NCI-H146 treated with DMSO at 0.1 percent for 48 hours (cell line): Measurements from ENCODE around the gene ETF1.
"Not testable (repeated sequence)": the region's sequence is repeated elsewhere in the genome, so short reads cannot be mapped to it uniquely, and the experiment has no call there.

Experiments used
- DNase-seq: peaks from one replicate; lab custom pipeline; 2025; ENCODE audit not compliant: unreplicated experiment; lab: John Stamatoyannopoulos, UW

The ETF1 gene

DNA sequence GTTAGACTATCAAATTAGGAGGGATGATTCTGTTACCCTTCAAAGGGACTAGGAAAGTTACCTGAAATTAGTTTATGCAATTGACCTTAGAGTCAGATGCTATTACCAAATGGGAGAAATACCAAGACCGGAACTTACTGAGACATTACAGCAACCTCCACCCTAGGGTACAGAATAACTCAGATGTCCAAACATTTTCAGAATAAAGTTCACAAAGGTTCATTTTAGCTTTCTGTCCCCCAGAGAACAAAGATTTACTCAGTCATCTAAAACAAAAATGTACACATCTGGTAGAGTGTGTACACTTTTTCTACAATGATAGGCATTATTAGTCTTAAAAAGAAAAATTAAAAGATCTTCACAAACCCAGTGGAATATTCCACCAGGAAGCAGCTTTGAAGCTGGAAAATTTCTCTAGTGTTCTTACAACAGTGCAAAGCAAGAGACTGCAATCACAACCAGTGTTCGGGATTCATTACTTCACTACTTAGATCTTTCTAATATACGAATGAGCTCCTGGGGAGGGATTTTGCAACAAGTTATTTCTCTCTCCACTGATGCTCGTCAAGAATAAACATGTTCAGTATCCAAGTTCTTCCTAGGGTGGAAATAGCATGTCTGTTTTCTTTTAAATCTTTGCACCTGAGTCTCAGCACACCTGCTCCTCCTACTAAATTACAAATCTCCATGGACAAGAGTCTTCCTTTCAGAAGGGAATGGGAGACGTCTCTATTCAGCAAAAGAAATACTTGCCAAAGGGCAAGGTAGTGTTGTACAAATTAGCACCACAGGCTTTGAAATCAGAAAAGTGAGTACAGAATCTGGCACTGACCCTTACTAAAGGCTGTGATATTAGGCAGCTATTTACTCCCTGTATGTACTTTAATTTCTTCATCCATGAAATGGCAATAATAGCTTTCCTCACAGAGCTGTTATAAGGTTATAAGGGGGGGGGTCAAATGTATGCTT, 8.8 kb downstream of the ETF1 start:
- DNase-seq: no peak

DNA sequence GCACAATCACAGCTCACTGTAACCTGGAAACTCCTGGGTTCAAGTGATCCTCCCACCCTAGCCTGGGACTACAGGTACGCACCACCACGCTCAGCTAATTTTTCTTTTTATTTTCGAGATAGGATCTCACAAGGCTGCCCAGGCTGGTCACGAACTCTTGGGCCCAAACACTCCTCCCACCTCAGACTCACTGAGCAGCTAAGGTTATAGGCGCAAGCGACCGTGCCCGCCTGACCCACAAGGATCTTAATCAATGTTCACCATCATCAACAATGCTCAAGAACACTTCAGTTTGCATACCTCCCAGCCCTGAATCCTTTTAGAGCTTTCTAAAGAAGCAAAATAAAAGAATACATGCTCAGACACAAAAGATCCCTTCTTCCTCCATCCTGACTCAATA, 13.2 kb downstream of the ETF1 start:
- no peak for DNase-seq

DNA sequence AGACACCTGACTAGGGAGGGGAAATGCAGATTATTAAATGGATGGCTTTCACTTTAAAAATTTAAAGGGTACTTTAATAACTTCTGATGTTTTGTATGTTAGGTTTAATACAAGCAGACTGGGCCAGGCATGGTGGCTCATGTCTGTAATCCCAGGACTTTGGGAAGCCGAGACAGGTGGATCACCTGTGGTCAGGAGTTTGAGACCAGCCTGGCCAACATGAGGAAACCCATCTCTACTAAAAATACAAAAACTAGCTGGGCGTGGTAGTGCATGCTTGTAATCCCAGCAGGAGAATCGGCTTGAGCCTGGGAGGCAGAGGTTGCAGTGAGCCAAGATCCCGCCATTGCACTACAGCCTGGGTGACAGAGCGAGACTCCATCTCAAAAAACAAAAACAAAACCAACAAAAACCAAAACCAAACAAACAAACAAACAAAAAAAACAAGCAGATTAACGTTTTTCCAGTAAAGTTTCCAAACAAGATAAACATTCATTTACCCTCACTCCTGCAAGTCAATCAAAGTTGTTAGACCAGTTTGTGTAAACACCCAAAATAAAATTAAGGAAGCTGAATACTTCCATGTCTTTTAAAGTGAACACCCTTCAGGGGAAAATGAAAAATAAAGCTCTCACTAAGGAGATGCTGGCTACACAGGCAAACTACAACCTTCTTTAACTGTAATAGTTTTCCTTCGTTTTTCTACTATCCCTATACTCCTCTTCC, 14.1 kb downstream of the ETF1 start:
- DNase-seq: no peak

DNA sequence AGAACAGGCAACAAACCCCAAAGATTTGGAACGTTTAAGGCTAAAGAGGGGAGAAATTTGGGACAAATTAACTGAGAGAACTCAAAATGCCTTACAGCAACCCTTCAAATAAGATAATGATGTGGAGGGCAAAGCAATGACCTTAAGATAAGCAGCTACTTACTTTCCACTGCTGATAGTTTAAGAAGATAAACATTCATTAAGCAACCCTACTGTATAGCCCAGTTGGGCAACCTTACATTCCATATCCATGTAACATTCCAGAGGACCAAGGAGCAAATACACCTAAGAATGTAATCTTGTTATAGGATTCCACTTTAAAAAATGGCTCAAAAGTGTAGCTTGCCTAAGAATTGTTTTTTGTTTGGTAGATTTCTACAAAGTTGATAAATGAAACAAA, 14.8 kb downstream of the ETF1 start:
- DNase-seq: no peak

DNA sequence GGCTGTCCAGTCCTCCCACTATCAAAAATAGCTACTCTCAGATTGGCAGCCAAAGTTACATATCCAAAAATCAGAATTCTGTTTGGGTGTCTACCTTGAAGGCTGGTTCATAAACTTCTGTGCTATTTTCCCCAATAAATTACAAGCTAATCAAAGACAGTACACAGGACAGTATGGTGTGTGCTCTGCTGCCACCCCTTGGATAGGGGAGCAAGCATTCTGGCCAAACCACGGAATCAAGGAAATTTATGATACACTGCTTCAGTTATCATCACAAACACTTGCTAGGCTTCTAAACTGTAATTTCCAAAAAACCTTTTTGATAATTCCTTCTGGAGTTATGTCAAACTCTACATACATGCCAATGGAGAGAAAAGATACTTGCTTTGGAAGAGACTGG, 15.9 kb downstream of the ETF1 start:
- no peak for DNase-seq

DNA sequence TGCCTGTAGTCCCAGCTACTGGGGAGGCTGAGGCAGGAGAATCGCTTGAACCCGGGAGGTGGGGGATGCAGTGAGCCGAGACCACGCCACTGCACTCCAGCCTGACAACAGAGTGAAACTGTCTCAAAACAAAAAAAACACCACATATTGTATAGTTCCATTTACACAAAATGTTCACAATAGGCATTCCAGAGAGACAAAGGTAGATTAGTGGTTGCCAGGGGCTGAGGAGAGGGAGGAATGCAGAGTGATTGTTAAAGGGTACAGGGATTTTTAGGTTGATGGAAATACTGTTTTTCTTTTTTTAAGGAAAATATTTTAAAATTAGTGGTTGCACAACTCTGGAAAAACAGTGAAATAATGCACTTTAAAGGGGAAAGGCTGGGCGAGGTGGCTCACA, 19.6 kb downstream of the ETF1 start:
- DNase-seq: no peak

GRCh38 chr5:138520971-138521370, 22.1 kb downstream of the ETF1 start:
- no peak for DNase-seq

GRCh38 chr5:138517437-138517836, 25.6 kb downstream of the ETF1 start:
- no peak for DNase-seq

GRCh38 chr5:138515556-138516245, 27.3 kb downstream of the ETF1 start:
- DNase-seq: no peak

GRCh38 chr5:138514021-138514420, 29.0 kb downstream of the ETF1 start:
- DNase-seq: no peak

- no peak for DNase-seq
These were observed 34.1 kb downstream of the ETF1 start for GRCh38 chr5:138508958-138509357.

DNA sequence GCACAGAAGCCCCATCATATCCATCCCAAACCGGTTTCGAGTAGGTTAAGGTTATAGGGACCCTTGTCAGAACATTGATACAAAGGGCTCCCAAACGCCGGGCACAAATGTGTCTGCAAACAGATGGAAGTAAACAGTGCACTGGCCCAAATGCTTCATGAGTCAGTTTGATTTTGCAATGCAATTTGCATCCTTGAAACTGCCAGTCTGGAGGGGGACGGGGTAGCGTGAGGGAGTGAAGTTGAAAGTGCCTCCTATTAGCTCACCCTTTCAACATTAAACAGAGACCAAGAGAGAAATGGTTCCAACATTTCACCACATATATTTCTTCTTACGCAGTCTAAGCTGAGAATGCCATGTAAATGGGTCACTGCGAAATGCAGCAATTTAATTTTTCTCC, 35.6 kb downstream of the ETF1 start:
- DNase-seq: not testable (repeated sequence)

GRCh38 chr5:138506370-138507306, 36.4 kb downstream of the ETF1 start:
- DNase-seq: no peak

DNA sequence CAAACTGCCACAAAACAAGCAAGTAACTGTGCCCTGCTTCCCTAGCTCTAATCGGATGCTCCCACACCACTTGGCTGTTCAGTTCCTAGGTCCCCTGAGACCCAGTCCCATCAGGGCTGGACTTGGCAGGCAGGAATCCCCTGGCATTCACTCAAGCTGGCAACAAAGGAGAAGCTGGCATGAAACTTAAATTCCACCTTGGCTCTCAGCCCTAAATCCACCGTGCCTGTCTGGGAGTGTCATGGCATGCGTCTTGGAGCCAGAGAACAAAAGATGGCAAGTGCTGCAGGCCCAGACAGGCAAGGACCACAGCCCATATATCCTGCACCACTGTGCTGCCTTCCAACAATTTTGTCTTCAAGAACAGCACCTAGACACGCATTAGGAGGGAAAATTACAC, 38.2 kb downstream of the ETF1 start:
- no peak for DNase-seq

DNA sequence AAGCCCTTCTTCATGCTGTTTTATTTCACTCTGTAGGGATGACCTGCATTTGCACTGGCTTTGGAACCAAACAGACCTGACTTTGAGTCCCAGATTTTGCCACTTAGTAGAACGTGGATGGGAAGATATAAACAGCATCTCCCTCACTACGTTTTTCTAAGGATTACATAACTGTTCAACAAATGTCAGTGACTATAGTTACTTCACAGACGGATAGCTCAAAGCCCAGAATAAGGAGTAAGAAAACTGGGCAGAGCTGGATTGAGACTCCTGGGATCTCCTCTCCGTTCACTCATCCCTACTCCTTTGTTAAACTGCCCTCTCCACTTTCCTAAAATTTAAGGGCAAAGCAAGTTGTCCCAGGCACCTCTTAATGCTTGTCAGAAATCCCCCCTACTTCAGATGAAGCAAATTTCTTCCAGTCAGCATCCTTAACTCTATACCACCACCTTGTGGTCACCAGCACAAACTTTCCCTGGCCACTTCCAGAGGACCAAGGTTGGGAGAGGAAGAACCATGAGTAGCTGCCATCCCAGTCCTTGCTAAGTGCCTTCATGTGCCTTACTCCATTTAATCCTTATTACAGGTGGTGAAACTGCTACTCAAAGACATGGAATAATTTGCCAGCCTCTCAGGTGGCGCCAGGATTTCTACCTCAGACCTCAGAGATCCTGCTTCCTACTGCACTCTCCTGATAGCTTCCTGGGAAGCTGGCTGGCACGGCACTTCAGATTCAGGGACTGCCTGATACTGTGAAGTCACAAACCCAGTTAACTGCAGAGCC, 39.4 kb downstream of the ETF1 start:
- peak; percentile 6 for DNase-seq

DNA sequence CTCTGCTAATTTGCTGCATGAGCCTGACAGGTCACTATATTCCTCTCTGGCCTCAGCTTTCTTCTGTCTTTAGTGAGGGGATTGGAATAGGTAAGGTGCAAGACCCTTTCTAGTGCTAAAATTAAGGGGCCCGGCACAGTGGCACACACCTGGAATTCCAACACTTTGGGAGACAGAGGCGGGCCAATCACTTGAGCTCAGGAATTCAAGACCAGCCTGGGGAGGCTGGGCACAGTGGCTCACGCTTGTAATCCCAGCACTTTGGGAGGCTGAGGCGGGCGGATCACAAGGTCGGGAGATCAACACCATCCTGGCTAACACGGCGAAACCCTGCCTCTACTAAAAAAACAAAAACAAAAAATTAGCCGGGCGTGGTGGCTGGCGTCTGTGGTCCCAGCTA, 40.5 kb downstream of the ETF1 start:
- DNase-seq: no peak

- DNase-seq: no peak
These were observed 40.9 kb downstream of the ETF1 start for GRCh38 chr5:138502121-138502520.

GRCh38 chr5:138498376-138498775, 44.7 kb downstream of the ETF1 start:
- no peak for DNase-seq

GRCh38 chr5:138495351-138495750, 47.7 kb downstream of the ETF1 start:
- DNase-seq: no peak

- DNase-seq: no peak
These were observed 50.4 kb downstream of the ETF1 start for GRCh38 chr5:138492560-138493045.
